IMR-90 (cell line): ENCODE results near the gene GPR137. TPM values are rescaled to one million over a fixed set of nuclear protein-coding genes. Genes with fewer than 3 reads are reported as not detected.
A peak's percentile ranks its signal among the peaks of the same experiment; 100 is the strongest.

Experiments
- ATAC-seq: fragments of 200-7000 bp; cut with Tn5 transposase; 2 replicates; pipeline ENCODE4 v1.9.1; 2020; ENCODE audit warnings: low read depth, mild to moderate bottlenecking, moderate library complexity
- BruUV-seq: library from RNA; stranded (reverse); fragments of 400-500 nt; replicated peaks from 2 replicates; lab custom pipeline; 2021; lab: Mats Ljungman, UMichigan
- CTCF ChIA-PET: fragments of 300-600 bp; formaldehyde crosslinking; extraction: SDS; loops from one replicate; lab custom pipeline; 2021; ENCODE audit warnings: antibody characterized with exemption; lab: Yijun Ruan, JAX
- POLR2A ChIA-PET: fragments of 300-600 bp; sonication (Branson Sonifier 250); formaldehyde crosslinking; loops from one replicate; lab custom pipeline; 2022; ENCODE audit warnings: antibody characterized with exemption; ENCODE audit not compliant: unreplicated experiment; lab: Charles Lee
- DNase-seq: peaks from one replicate; pipeline ENCODE4 v3.0.0; 2013
- H2AFZ ChIP-seq: replicated peaks from 2 replicates; pipeline ENCODE3; 2013; ENCODE audit warnings: low read length, mild to moderate bottlenecking; ENCODE audit not compliant: poor library complexity
- H2AK5ac ChIP-seq: 2 replicates; pipeline ENCODE4 v1.6.1; 2013; ENCODE audit warnings: low read depth, low read length, inconsistent platforms
- H2AK9ac ChIP-seq: replicated peaks from 2 replicates; pipeline ENCODE3; 2013; ENCODE audit warnings: mild to moderate bottlenecking, low read depth, low read length, moderate library complexity; ENCODE audit not compliant: poor library complexity
- H2BK120ac ChIP-seq: 2 replicates; pipeline ENCODE4 v1.6.1; 2013; ENCODE audit warnings: low read depth, low read length, inconsistent platforms
- H2BK15ac ChIP-seq: 3 replicates; pipeline ENCODE4 v1.6.1; 2013; ENCODE audit warnings: low read depth, low read length, inconsistent platforms
- H2BK20ac ChIP-seq: 2 replicates; pipeline ENCODE4 v1.6.1; 2013; ENCODE audit warnings: low read depth, mild to moderate bottlenecking, inconsistent platforms, low read length, moderate library complexity
- H2BK5ac ChIP-seq: 2 replicates; pipeline ENCODE4 v1.6.1; 2013; ENCODE audit warnings: mild to moderate bottlenecking, low read depth, low read length, inconsistent platforms; ENCODE audit not compliant: poor library complexity, severe bottlenecking
- H3K14ac ChIP-seq: replicated peaks from 2 replicates; pipeline ENCODE4 v1.6.1; 2013; ENCODE audit warnings: low read depth, low read length, inconsistent platforms
- H3K18ac ChIP-seq: 2 replicates; pipeline ENCODE4 v1.6.1; 2013; ENCODE audit warnings: low read depth, low read length, control low read depth
- H3K23ac ChIP-seq: 2 replicates; pipeline ENCODE4 v1.6.1; 2013; ENCODE audit warnings: low read depth, low read length, inconsistent platforms
- H3K27ac ChIP-seq: 2 replicates; pipeline ENCODE4 v1.5.1; 2013; ENCODE audit warnings: mild to moderate bottlenecking, control low read depth, low read length; ENCODE audit not compliant: insufficient read depth
- H3K27me3 ChIP-seq: 2 replicates; pipeline ENCODE4 v1.6.1; 2013; ENCODE audit warnings: low read length; ENCODE audit not compliant: control insufficient read depth, insufficient read depth
- H3K36me3 ChIP-seq: 2 replicates; pipeline ENCODE4 v1.6.1; 2013; ENCODE audit warnings: low read length, mixed read lengths; ENCODE audit not compliant: control insufficient read depth, insufficient read depth
- H3K4ac ChIP-seq: 2 replicates; pipeline ENCODE4 v1.6.1; 2013; ENCODE audit warnings: low read depth, low read length, inconsistent platforms
- H3K4me1 ChIP-seq: 2 replicates; pipeline ENCODE4 v1.6.1; 2013; ENCODE audit warnings: low read length, mixed read lengths; ENCODE audit not compliant: control insufficient read depth, insufficient read depth
- H3K4me2 ChIP-seq: 2 replicates; pipeline ENCODE4 v1.6.1; 2013; ENCODE audit warnings: low read depth, mild to moderate bottlenecking, control low read depth, low read length, moderate library complexity
- H3K4me3 ChIP-seq: 2 replicates; pipeline ENCODE4 v1.5.1; 2013; ENCODE audit warnings: low read depth, mild to moderate bottlenecking, control low read depth, low read length, moderate library complexity; ENCODE audit not compliant: insufficient read depth
- H3K56ac ChIP-seq: 2 replicates; pipeline ENCODE4 v1.6.1; 2013; ENCODE audit warnings: low read length, inconsistent platforms; ENCODE audit not compliant: insufficient read depth; ENCODE audit errors: extremely low read depth
- H3K79me1 ChIP-seq, 2 experiments: 2 replicates each; pipeline ENCODE4 v1.6.1; 2013; ENCODE audit warnings: low read length in 2 of 2, inconsistent platforms in 1 of 2, low read depth in 1 of 2
- H3K9ac ChIP-seq: 2 replicates; pipeline ENCODE4 v1.6.1; 2013; ENCODE audit warnings: low read depth, low read length, control low read depth
- H3K9me1 ChIP-seq: 2 replicates; pipeline ENCODE4 v1.6.1; 2013; ENCODE audit warnings: low read length, inconsistent platforms; ENCODE audit not compliant: insufficient read depth
- H3K9me3 ChIP-seq: 2 replicates; pipeline ENCODE4 v1.6.1; 2013; ENCODE audit warnings: low read length; ENCODE audit not compliant: control insufficient read depth, insufficient read depth
- H4K20me1 ChIP-seq: 2 replicates; pipeline ENCODE4 v1.6.1; 2013; ENCODE audit warnings: low read length, inconsistent platforms; ENCODE audit not compliant: insufficient read depth
- H4K5ac ChIP-seq: 2 replicates; pipeline ENCODE4 v1.6.1; 2013; ENCODE audit warnings: mild to moderate bottlenecking, low read depth, low read length, control low read depth
- H4K8ac ChIP-seq, 2 experiments: 2 replicates each; pipeline ENCODE4 v1.6.1; 2013; ENCODE audit warnings: low read depth in 2 of 2, low read length in 2 of 2, control low read depth in 1 of 2, inconsistent platforms in 1 of 2
- H4K91ac ChIP-seq: 2 replicates; pipeline ENCODE4 v1.6.1; 2013; ENCODE audit warnings: low read depth, low read length, inconsistent platforms; ENCODE audit not compliant: insufficient read depth
- BHLHE40 ChIP-seq: fragments of 150-350 bp; IDR thresholded peaks from 2 replicates; pipeline ENCODE4 v1.6.1; 2016; ENCODE audit warnings: mild to moderate bottlenecking, low read depth, low read length
- CEBPB ChIP-seq: IDR thresholded peaks from 2 replicates; pipeline ENCODE4 v1.6.1; 2012; ENCODE audit warnings: low read depth, low read length, improper control_type of control experiment
- CTCF ChIP-seq: conservative IDR thresholded peaks from 2 replicates; pipeline ENCODE4 v1.5.1; 2012; ENCODE audit warnings: mild to moderate bottlenecking, low read depth, low read length, improper control_type of control experiment
- FOS ChIP-seq: fragments of 150-350 bp; IDR thresholded peaks from 2 replicates; pipeline ENCODE4 v1.6.1; 2016; ENCODE audit warnings: low read depth, low read length
- MAFK ChIP-seq: IDR thresholded peaks from 2 replicates; pipeline ENCODE4 v1.6.1; 2012; ENCODE audit warnings: low read depth, low read length, improper control_type of control experiment
- MAZ ChIP-seq: IDR thresholded peaks from 2 replicates; pipeline ENCODE4 v1.6.1; 2012; ENCODE audit warnings: low read depth, mild to moderate bottlenecking, low read length, improper control_type of control experiment, moderate library complexity, borderline replicate concordance
- POLR2A ChIP-seq: IDR thresholded peaks from 2 replicates; pipeline ENCODE4 v1.6.1; 2012; ENCODE audit warnings: mild to moderate bottlenecking, low read depth, low read length
- RFX5 ChIP-seq: IDR thresholded peaks from 2 replicates; pipeline ENCODE4 v1.8.0; 2012; ENCODE audit warnings: low read depth, mild to moderate bottlenecking, low read length, moderate library complexity
- SMC3 ChIP-seq: fragments of 150-350 bp; IDR thresholded peaks from 2 replicates; pipeline ENCODE4 v1.6.1; 2016; ENCODE audit warnings: low read depth, mild to moderate bottlenecking, antibody characterized with exemption, low read length, moderate library complexity
- WGBS, 2 experiments: methylation state at CpG; one replicate each; pipeline versions ENCODE4 v1.1.5 to v1.1.7; 2013; ENCODE audit warnings: missing lambda C conversion rate in 2 of 2; ENCODE audit not compliant: insufficient read length in 1 of 2; ENCODE audit errors: extremely low coverage in 2 of 2; 5-methylcytosine and 5-hydroxymethylcytosine counted together
- dilution Hi-C: fragments of 300-500 bp; cut with HindIII; formaldehyde crosslinking; loops from one replicate; pipeline ENCODE4 v1.14.3; 2018; ENCODE audit warnings: low sequenced_read_pairs; ENCODE audit not compliant: unreplicated experiment
- in situ Hi-C: fragments of 300-500 bp; cut with MboI; formaldehyde crosslinking; loops from 3 replicates; pipeline ENCODE4 v1.14.3; 2019; ENCODE audit warnings: low sequenced_read_pairs, inconsistent platforms, mixed read lengths
- intact Hi-C: fragments of 100-400 bp; cut with micrococcal nuclease; formaldehyde crosslinking; loops from 2 replicates; pipeline ENCODE4 v1.10.0; 2022
- polyA plus RNA-seq, 3 experiments: library from polyadenylated mRNA; depleted of rRNA; stranded (reverse); fragments of >200 nt; gene quantifications; 2 replicates each; pipeline ENCODE4 v1.2.3, GENCODE V29; 2012; ENCODE audit warnings: low replicate concordance in 1 of 3
- total RNA-seq: library from RNA; depleted of rRNA; stranded (reverse); fragments of >200 nt; gene quantifications from 2 replicates; pipeline ENCODE4 v1.2.3, GENCODE V29; 2012

GPR137 gene
- total and polyA plus RNA-seq, 2 of the 4 experiments (the other 2 are of a cell fraction): 3.6 to 26.0 TPM

- TF ChIP-seq MAFK: no peak
Observed at GRCh38 chr11:64250415-64251015, 35.1 kb upstream of the GPR137 start (continued).

- Histone ChIP-seq H4K8ac (peak within 1 kb of the TSS; percentile 33 to 74; a peak in 3 of 4 replicates), H2BK20ac (no peak within 1 kb of the TSS), H2BK120ac (peak within 1 kb of the TSS; percentile 30; the same call in 1 of the 2 replicates), H3K14ac (peak within 1 kb of the TSS; percentile 97), H3K23ac (peak within 1 kb of the TSS; percentile 94), H2BK15ac (no peak within 1 kb of the TSS), H3K4me3 (peak within 1 kb of the TSS; percentile 98), H2AK9ac (peak within 1 kb of the TSS; percentile 100), H3K36me3 (peaks cover 10% of the 10 kb centered on the region), H3K4me1 (peaks cover 10% of the 10 kb centered on the region), H3K4ac (peak within 1 kb of the TSS; percentile 96), H3K56ac (peak within 1 kb of the TSS; percentile 82; the same call in 1 of the 2 replicates), H2BK5ac (peak within 1 kb of the TSS; percentile 77), H3K79me1 (peaks cover 8 to 51% of the 10 kb centered on the region in 2 experiments), H3K9me3 (no peaks in the 10 kb centered on the region), H3K9me1 (no peaks in the 10 kb centered on the region), H3K18ac (peak within 1 kb of the TSS; percentile 68), H3K27me3 (no peaks in the 10 kb centered on the region), H4K20me1 (peaks cover 8% of the 10 kb centered on the region; the same call in 1 of the 2 replicates), H4K5ac (peak within 1 kb of the TSS; percentile 92), H4K91ac (peak within 1 kb of the TSS; percentile 91), H3K4me2 (peak within 1 kb of the TSS; percentile 100), H3K9ac (peak within 1 kb of the TSS; percentile 97), H2AK5ac (peak within 1 kb of the TSS; percentile 89), H3K27ac (peak within 1 kb of the TSS; percentile 88), H2AFZ (peak within 1 kb of the TSS; percentile 99)
- in situ Hi-C loops: no loop called here
- TF ChIP-seq MAFK (no peak), CEBPB (no peak), RFX5 (no peak), CTCF (peak; percentile 72), BHLHE40 (no peak), POLR2A (peak; percentile 46; the same call in 1 of the 2 replicates), MAZ (peak; percentile 55; the same call in 1 of the 2 replicates), SMC3 (peak; percentile 40), FOS (no peak)
- intact Hi-C loops: loop anchor here (1.0 kb wide), 1 partner anchor 50 kb away; no protein-coding TSS in a partner anchor
- 0% methylated on average over 37 of the region's 75 CpGs; no CpG with 5 or more reads in 1 of the 2 experiments for WGBS, 2 experiments
- ATAC-seq (peak; percentile 66), DNase-seq (no peak)
- ChIA-PET CTCF (interaction anchor here (0.6 to 1.7 kb wide), 4 partner anchors 47 to 70 kb away, joined by 3 to 5 read pairs (median 3); no protein-coding TSS in a partner anchor), POLR2A (no interaction called here)
- no TSS peak for BruUV-seq
- dilution Hi-C loops: no loop called here
Observed at GRCh38 chr11:64251016-64251752, 34.5 kb upstream of the GPR137 start, which contains the start of gene PLCB3. PLCB3 (plus strand) TSS chr11:64251530; CDS start chr11:64251650, 120 bp downstream.
